MM.1S (cell line): ENCODE measurements around the gene MOAP1.

Experiments
- EZH2phosphoT487 ChIP-seq: fragments of 300-600 bp; sonication (generic); IDR thresholded peaks from 2 replicates; pipeline ENCODE4 v1.6.1; 2018; ENCODE audit warnings: antibody characterized with exemption, low read length
- TF ChIP-seq, protein P1 (sequence below): fragments of 300-600 bp; sonication (generic); IDR thresholded peaks from 2 replicates; pipeline ENCODE4 v1.5.1; 2016; ENCODE audit warnings: antibody characterized with exemption, low read length, mixed read lengths

- TF ChIP-seq, protein P1, sequence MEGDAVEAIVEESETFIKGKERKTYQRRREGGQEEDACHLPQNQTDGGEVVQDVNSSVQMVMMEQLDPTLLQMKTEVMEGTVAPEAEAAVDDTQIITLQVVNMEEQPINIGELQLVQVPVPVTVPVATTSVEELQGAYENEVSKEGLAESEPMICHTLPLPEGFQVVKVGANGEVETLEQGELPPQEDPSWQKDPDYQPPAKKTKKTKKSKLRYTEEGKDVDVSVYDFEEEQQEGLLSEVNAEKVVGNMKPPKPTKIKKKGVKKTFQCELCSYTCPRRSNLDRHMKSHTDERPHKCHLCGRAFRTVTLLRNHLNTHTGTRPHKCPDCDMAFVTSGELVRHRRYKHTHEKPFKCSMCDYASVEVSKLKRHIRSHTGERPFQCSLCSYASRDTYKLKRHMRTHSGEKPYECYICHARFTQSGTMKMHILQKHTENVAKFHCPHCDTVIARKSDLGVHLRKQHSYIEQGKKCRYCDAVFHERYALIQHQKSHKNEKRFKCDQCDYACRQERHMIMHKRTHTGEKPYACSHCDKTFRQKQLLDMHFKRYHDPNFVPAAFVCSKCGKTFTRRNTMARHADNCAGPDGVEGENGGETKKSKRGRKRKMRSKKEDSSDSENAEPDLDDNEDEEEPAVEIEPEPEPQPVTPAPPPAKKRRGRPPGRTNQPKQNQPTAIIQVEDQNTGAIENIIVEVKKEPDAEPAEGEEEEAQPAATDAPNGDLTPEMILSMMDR, result no peak
- no peak for TF ChIP-seq EZH2phosphoT487
Measured at GRCh38 chr14:93199031-93199430, 14.3 kb upstream of the MOAP1 start.
